ENCODE data around the gene FAM83G.

DNA sequence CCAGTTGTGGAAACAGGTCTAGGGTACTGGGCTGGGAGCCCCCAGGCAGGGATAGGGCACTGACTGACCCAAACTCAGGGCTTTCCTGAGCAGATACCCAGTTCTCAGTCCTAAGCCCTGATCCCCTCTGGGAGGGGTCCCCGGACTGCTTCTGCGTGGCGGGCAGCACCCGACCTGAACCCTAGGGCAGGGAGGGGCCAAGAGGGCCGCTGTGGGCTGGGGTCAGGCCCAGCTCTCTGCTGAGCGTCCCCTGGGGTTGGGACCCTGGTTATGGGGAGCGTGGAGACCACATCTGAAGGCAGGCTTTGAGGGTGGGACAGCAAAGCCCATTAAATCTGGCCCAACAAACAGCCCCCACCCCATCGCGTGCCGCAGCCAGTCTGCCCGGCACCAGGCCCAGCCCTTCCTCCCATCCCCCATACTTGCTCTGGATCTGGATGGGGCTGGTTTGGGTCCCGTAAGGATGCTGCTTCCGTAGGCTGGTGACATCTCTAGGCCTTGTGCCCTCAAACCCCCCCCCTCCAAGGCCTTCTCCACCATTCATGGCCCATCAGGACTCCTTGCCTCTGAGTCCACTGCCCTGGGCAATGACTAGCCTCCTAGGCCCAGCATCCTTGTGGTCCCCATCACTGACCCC, 691 bp upstream of the FAM83G start:
- no peak for TF ChIP-seq POLR2A (IDR thresholded peaks at IDR 0.05)
- TF ChIP-seq, protein P1, sequence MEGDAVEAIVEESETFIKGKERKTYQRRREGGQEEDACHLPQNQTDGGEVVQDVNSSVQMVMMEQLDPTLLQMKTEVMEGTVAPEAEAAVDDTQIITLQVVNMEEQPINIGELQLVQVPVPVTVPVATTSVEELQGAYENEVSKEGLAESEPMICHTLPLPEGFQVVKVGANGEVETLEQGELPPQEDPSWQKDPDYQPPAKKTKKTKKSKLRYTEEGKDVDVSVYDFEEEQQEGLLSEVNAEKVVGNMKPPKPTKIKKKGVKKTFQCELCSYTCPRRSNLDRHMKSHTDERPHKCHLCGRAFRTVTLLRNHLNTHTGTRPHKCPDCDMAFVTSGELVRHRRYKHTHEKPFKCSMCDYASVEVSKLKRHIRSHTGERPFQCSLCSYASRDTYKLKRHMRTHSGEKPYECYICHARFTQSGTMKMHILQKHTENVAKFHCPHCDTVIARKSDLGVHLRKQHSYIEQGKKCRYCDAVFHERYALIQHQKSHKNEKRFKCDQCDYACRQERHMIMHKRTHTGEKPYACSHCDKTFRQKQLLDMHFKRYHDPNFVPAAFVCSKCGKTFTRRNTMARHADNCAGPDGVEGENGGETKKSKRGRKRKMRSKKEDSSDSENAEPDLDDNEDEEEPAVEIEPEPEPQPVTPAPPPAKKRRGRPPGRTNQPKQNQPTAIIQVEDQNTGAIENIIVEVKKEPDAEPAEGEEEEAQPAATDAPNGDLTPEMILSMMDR (IDR thresholded peaks at IDR 0.05), result no peak

All from testis (tissue), 2 donors.